Measurements from ENCODE around the gene H2BK1. TPM values are rescaled to one million over a fixed set of nuclear protein-coding genes. Genes with fewer than 3 reads are reported as not detected.

H2BK1 gene
- total RNA-seq, 2 experiments from 2014 or later: not detected

- H3K27ac ChIP-seq (ENCODE audit: low read depth in 1 of 2, low read length in 2 of 2): peak within 1 kb of the TSS; percentile 63 to 71
- H3K27ac Mint-ChIP-seq: peak within 1 kb of the TSS; percentile 90
- DNase-seq (peak; percentile 93 to 99 (median 97)), ATAC-seq (ENCODE audit: poor library complexity) (peak; percentile 99)
- peak within 1 kb of the TSS; percentile 99 for H3K4me3 Mint-ChIP-seq
- H3K9me3 ChIP-seq (ENCODE audit: control insufficient read depth in 1 of 2, insufficient read depth in 1 of 2, low read length in 2 of 2): no peaks in the 10 kb centered on the region
- CTCF ChIA-PET: interaction anchor here (1.0 to 2.0 kb wide), 6 partner anchors 16 to 1602 kb away, joined by 3 to 16 read pairs (median 3); partner anchors contain the start of genes ABCB8 and GBX1
- no peaks in the 10 kb centered on the region for H3K27me3 Mint-ChIP-seq
- H3K4me1 Mint-ChIP-seq (ENCODE audit: low read depth): peaks cover 41% of the 10 kb centered on the region
- H3K36me3 Mint-ChIP-seq (ENCODE audit: low read depth): peaks cover 55% of the 10 kb centered on the region
- no peaks in the 10 kb centered on the region for H3K9me3 Mint-ChIP-seq
- peaks cover 30% of the 10 kb centered on the region for H3K36me3 ChIP-seq (ENCODE audit: insufficient read depth, low read length)
- H3K27me3 ChIP-seq (ENCODE audit: control insufficient read depth in 1 of 2, insufficient read depth in 2 of 2, low read length in 2 of 2): no peaks in the 10 kb centered on the region
- intact Hi-C loops (cut with DNase I, micrococcal nuclease): loop anchor here (2.0 to 5.0 kb wide), 6 partner anchors 18 to 1510 kb away; partner anchors contain the start of gene RHEB (in 1 of the 2)
- H3K4me1 ChIP-seq (ENCODE audit: insufficient read depth, low read length): peaks cover 38% of the 10 kb centered on the region
- POLR2A ChIA-PET: interaction anchor here (0.6 to 1.7 kb wide), 12 partner anchors 8 to 697 kb away, joined by 3 to 25 read pairs (median 4); partner anchors contain the start of gene NUB1
- no peak for TF ChIP-seq CTCF (IDR thresholded peaks at IDR 0.05)
- H3K4me3 ChIP-seq (ENCODE audit: low read length): peak within 1 kb of the TSS; percentile 90
These were observed 16.8 kb upstream of the H2BK1 start, which contains the start of gene ABCF2 for GRCh38 chr7:151226875-151227782. TSS of gene ABCF2 (minus strand) at chr7:151227205. CDS start at chr7:151226458, 747 bp downstream.

- peak; percentile 4 for ATAC-seq (ENCODE audit: poor library complexity)
- peak overlapping the region; percentile 90 for H3K27ac Mint-ChIP-seq
These were observed 16.2 kb upstream of the H2BK1 start for GRCh38 chr7:151226560-151226874.

More at GRCh38 chr7:151226560-151226874, 16.2 kb upstream of the H2BK1 start:
- no peaks in the 10 kb centered on the region for H3K27me3 ChIP-seq (ENCODE audit: control insufficient read depth in 1 of 2, insufficient read depth in 2 of 2, low read length in 2 of 2)
- H3K36me3 Mint-ChIP-seq (ENCODE audit: low read depth): peaks cover 55% of the 10 kb centered on the region
- H3K4me1 Mint-ChIP-seq (ENCODE audit: low read depth): peaks cover 35% of the 10 kb centered on the region
- no peaks in the 10 kb centered on the region for H3K9me3 Mint-ChIP-seq
- no peak for TF ChIP-seq CTCF (IDR thresholded peaks at IDR 0.05)
- ChIA-PET POLR2A (interaction anchor here (0.8 to 1.7 kb wide), 9 partner anchors 11 to 126 kb away, joined by 3 to 25 read pairs (median 5); partner anchors contain the start of gene NUB1), CTCF (interaction anchor here (1.1 to 2.0 kb wide), 5 partner anchors 17 to 406 kb away, joined by 3 to 16 read pairs (median 3); partner anchors contain the start of gene GBX1)
- peak overlapping the region; percentile 63 to 71 for H3K27ac ChIP-seq (ENCODE audit: low read depth in 1 of 2, low read length in 2 of 2)
- intact Hi-C loops (cut with DNase I, micrococcal nuclease): loop anchor here (2.0 to 5.0 kb wide), 6 partner anchors 18 to 1509 kb away; partner anchors contain the start of gene RHEB (in 1 of the 2)
- H3K36me3 ChIP-seq (ENCODE audit: insufficient read depth, low read length): peaks cover 37% of the 10 kb centered on the region
- DNase-seq: no peak
- no peaks in the 10 kb centered on the region for H3K9me3 ChIP-seq (ENCODE audit: control insufficient read depth in 1 of 2, insufficient read depth in 1 of 2, low read length in 2 of 2)
- H3K4me3 Mint-ChIP-seq: peak overlapping the region; percentile 99
- H3K4me3 ChIP-seq (ENCODE audit: low read length): peak overlapping the region; percentile 90
- H3K4me1 ChIP-seq (ENCODE audit: insufficient read depth, low read length): peaks cover 32% of the 10 kb centered on the region
- H3K27me3 Mint-ChIP-seq: no peaks in the 10 kb centered on the region

All from CD4-positive, alpha-beta T cell (primary cell).